Cardiac muscle cell (in vitro differentiated cells and primary cell): ENCODE results near the gene IL18RAP. TPM values are rescaled to one million over a fixed set of nuclear protein-coding genes. Genes with fewer than 3 reads are reported as not detected.

Experiments
- DNase-seq, 2 donors: peaks; one replicate each; pipeline versions ENCODE4 v3.0.0 to v3.0.0-alpha.2; 2010 to 2017; ENCODE audit warnings: low read depth in 1 of 2, low spot score in 1 of 2
- H3K27ac ChIP-seq: fragments of 200-600 bp; sonication (generic); 2 replicates; pipeline ENCODE4 v1.5.1; 2016
- H3K27me3 ChIP-seq: fragments of 200-600 bp; sonication (generic); 2 replicates; pipeline ENCODE4 v1.6.0; 2016; ENCODE audit warnings: control low read depth
- H3K36me3 ChIP-seq: fragments of 200-600 bp; sonication (generic); 2 replicates; pipeline ENCODE4 v1.5.1; 2016; ENCODE audit warnings: control low read depth
- H3K4me1 ChIP-seq: fragments of 200-600 bp; sonication (generic); 2 replicates; pipeline ENCODE4 v1.8.1; 2017; ENCODE audit warnings: low read depth, mild to moderate bottlenecking, mixed run types
- H3K4me3 ChIP-seq: fragments of 200-600 bp; sonication (generic); 2 replicates; pipeline ENCODE4 v1.5.1; 2016; ENCODE audit warnings: mild to moderate bottlenecking
- H3K9me3 ChIP-seq: fragments of 200-600 bp; sonication (generic); 2 replicates; pipeline ENCODE4 v1.5.1; 2017; ENCODE audit warnings: low read depth, mild to moderate bottlenecking, control low read depth
- CTCF ChIP-seq: IDR thresholded peaks from 2 replicates; pipeline ENCODE4 v1.5.1; 2012; ENCODE audit warnings: low read depth, mild to moderate bottlenecking, low read length
- polyA plus RNA-seq: library from polyadenylated mRNA; unstranded; fragments of >200 nt; fragmentation: Nextera tagmentation; extraction: Ambion mirVana; gene quantifications from 2 replicates; pipeline ENCODE4 v1.2.1, GENCODE V29; 2016
- total RNA-seq: library from RNA; depleted of rRNA; stranded (reverse); fragments of >200 nt; gene quantifications from 2 replicates; pipeline ENCODE4 v1.2.3, GENCODE V29; 2016

IL18RAP gene
- total and polyA plus RNA-seq, 2 experiments from 2014 or later = 0.09 TPM; not detected in 1

- no peaks in the 10 kb centered on the region for H3K27me3 ChIP-seq
- DNase-seq = peak in 1 of 2 donors; percentile 9
- no peaks in the 10 kb centered on the region for H3K4me1 ChIP-seq
- TF ChIP-seq CTCF = no peak
- H3K36me3 ChIP-seq = no peaks in the 10 kb centered on the region
- no peak overlapping the region for H3K27ac ChIP-seq
- H3K4me3 ChIP-seq = no peak overlapping the region
- H3K9me3 ChIP-seq = no peaks in the 10 kb centered on the region
Observed at GRCh38 chr2:102486941-102487702, 64.2 kb downstream of the IL18RAP start.

- H3K4me3 ChIP-seq = no peak overlapping the region
- no peaks in the 10 kb centered on the region for H3K27me3 ChIP-seq
Observed at GRCh38 chr2:102487761-102488462, 65.0 kb downstream of the IL18RAP start.

GRCh38 chr2:102489646-102490045 lies 66.7 kb downstream of the IL18RAP start:
- no peaks in the 10 kb centered on the region for H3K27me3 ChIP-seq
- no peaks in the 10 kb centered on the region for H3K9me3 ChIP-seq
- no peak for DNase-seq
- H3K36me3 ChIP-seq = no peaks in the 10 kb centered on the region
- no peaks in the 10 kb centered on the region for H3K4me1 ChIP-seq
- no peak overlapping the region for H3K4me3 ChIP-seq
- H3K27ac ChIP-seq = no peak overlapping the region
- no peak for TF ChIP-seq CTCF

More at GRCh38 chr2:102487761-102488462, 65.0 kb downstream of the IL18RAP start:
- no peaks in the 10 kb centered on the region for H3K9me3 ChIP-seq
- H3K27ac ChIP-seq = no peak overlapping the region
- DNase-seq = peak in 1 of 2 donors; percentile 68
- no peaks in the 10 kb centered on the region for H3K4me1 ChIP-seq
- TF ChIP-seq CTCF = no peak
- H3K36me3 ChIP-seq = no peaks in the 10 kb centered on the region

GRCh38 chr2:102492006-102492405 lies 69.0 kb downstream of the IL18RAP start:
- Histone ChIP-seq H3K4me3 (no peak overlapping the region), H3K4me1 (no peaks in the 10 kb centered on the region), H3K36me3 (no peaks in the 10 kb centered on the region), H3K9me3 (no peaks in the 10 kb centered on the region), H3K27ac (no peak overlapping the region), H3K27me3 (no peaks in the 10 kb centered on the region)
- no peak for TF ChIP-seq CTCF
- no peak for DNase-seq

GRCh38 chr2:102494570-102494969 lies 71.6 kb downstream of the IL18RAP start:
- H3K4me1 ChIP-seq = no peaks in the 10 kb centered on the region
- no peak for TF ChIP-seq CTCF

More at GRCh38 chr2:102494570-102494969, 71.6 kb downstream of the IL18RAP start:
- Histone ChIP-seq H3K9me3 (no peaks in the 10 kb centered on the region), H3K27ac (no peak overlapping the region), H3K36me3 (no peaks in the 10 kb centered on the region), H3K27me3 (no peaks in the 10 kb centered on the region), H3K4me3 (no peak overlapping the region)
- no peak for DNase-seq
